Heart left ventricle (tissue), 13 donors: Measurements from ENCODE around the gene RUNX3.

Source experiments
- CTCF ChIP-seq, 12 donors: fragments of 200-600 bp; sonication (generic) in 4 of 12; IDR thresholded peaks; one replicate each; pipeline versions ENCODE4 v1.5.0 to v1.8.0; 2018 to 2022; ENCODE audit warnings: antibody characterized with exemption in 12 of 12, mild to moderate bottlenecking in 5 of 12
- POLR2A ChIP-seq, 2 donors: fragments of 450-650 bp; IDR thresholded peaks; one replicate each; pipeline ENCODE4 v1.6.1; 2017; ENCODE audit warnings: antibody characterized with exemption in 2 of 2, mild to moderate bottlenecking in 2 of 2, moderate library complexity in 2 of 2
- donor health status: ischemic (EF 13 %, LVEDD 7.1; RV severe dilation, severe dysfunction).
- donor health status: DM: no; HTN: yes; CAD: no.
- donor health status: DM: no; HTN: no; CAD: no.
- donor health status: ischemic (EF 25% LVEDD 6.9; RV normal size, moderate dysfunction).
- donor health status: ischemic (EF 25% LVEDD 5.7; RV mildly dilated, moderate dysfunction).
- donor health status: ischemic (EF 35%, LVEDD 5.7; RV mildly dilated, moderate dysfunction).
- donor health status: nonischemic (EF 11% LVEDD 7.7; RV severe dilation, severe dysfunction).
- donor health status: DM: yes; HTN: yes; CAD: no.
- donor health status: PGD.
- donor health status: ischemic (EF 29% LVEDD 5.4; RV normal size, mild dysfunction).
- donor health status: nonischemic (EF 23%, LVEDD 6.1; RV moderate dilation, normal function).

- TF ChIP-seq POLR2A (IDR thresholded peaks at IDR 0.05) = no peak
- TF ChIP-seq CTCF (IDR thresholded peaks at IDR 0.05) = no peak
These were observed 43.8 kb downstream of the RUNX3 start for GRCh38 chr1:24886241-24886640.
